K562 (cell line): Measurements from ENCODE around the gene CD47. TPM values are rescaled to one million over a fixed set of nuclear protein-coding genes. Genes with fewer than 3 reads are reported as not detected.

Experiments used
- ATAC-seq: fragments of 200-7000 bp; cut with Tn5 transposase; 3 replicates; pipeline ENCODE4 v1.9.1; 2020; ENCODE audit warnings: moderate library complexity
- BruUV-seq: library from RNA; stranded (reverse); fragments of 400-500 nt; replicated peaks from 2 replicates; lab custom pipeline; 2021; lab: Mats Ljungman, UMichigan
- CTCF ChIA-PET: fragments of 300-600 bp; formaldehyde crosslinking; extraction: SDS; loops from one replicate; lab custom pipeline; 2021; ENCODE audit warnings: low intra/inter-chr PET ratio; lab: Yijun Ruan, JAX
- POLR2A ChIA-PET: fragments of 300-600, 350-650 bp; sonication (Branson Sonifier 250); formaldehyde crosslinking; extraction: SDS; loops from one replicate; lab custom pipeline; 2021; ENCODE audit warnings: antibody characterized with exemption, inconsistent platforms; lab: Yijun Ruan, JAX
- DNase-seq, 4 experiments: peaks; one replicate each; pipeline versions ENCODE4 v3.0.0 to v3.0.0-alpha.2; 2011 to 2018; ENCODE audit warnings: low spot score in 3 of 4, mixed read lengths in 3 of 4; ENCODE audit errors: extremely low read depth in 1 of 4
- FAIRE-seq: peaks from 2 replicates; lab custom pipeline; 2011; peaks lifted over from hg19 to GRCh38; lab: Jason Lieb, UNC
- H2AFZ ChIP-seq: 2 replicates; pipeline ENCODE4 v1.6.0; 2011; ENCODE audit warnings: low read depth, low read length, control low read depth, inconsistent platforms
- H3K27ac ChIP-seq: fragments of 200-600 bp; 3 replicates; pipeline ENCODE4 v1.8.0; 2011; ENCODE audit warnings: low read depth, mild to moderate bottlenecking, control low read depth, inconsistent platforms, low read length, moderate library complexity, mixed read lengths; ENCODE audit errors: extremely low read depth
- H3K27me3 ChIP-seq, 2 experiments: fragments of 300-600 bp in 1 of 2; 2 replicates in 1 of 2; 3 replicates in 1 of 2; pipeline versions ENCODE4 v1.6.0 to v1.8.0; 2011; ENCODE audit warnings: inconsistent platforms in 2 of 2, low read length in 2 of 2, mild to moderate bottlenecking in 1 of 2, mixed read lengths in 1 of 2, moderate library complexity in 1 of 2; ENCODE audit not compliant: control insufficient read depth in 2 of 2, insufficient read depth in 2 of 2
- H3K36me3 ChIP-seq: fragments of 300-600 bp; 3 replicates; pipeline ENCODE4 v1.8.0; 2011; ENCODE audit warnings: mild to moderate bottlenecking, low read length, inconsistent platforms; ENCODE audit not compliant: control insufficient read depth, insufficient read depth
- H3K4me1 ChIP-seq, 2 experiments: fragments of 200-600 bp in 1 of 2; replicated peaks in 1 of 2; 2 replicates in 1 of 2; 3 replicates in 1 of 2; pipeline versions ENCODE4 v1.5.1 to v1.8.0; 2011; ENCODE audit warnings: inconsistent platforms in 2 of 2, low read length in 2 of 2, mild to moderate bottlenecking in 1 of 2, mixed read lengths in 1 of 2, moderate library complexity in 1 of 2; ENCODE audit not compliant: control insufficient read depth in 2 of 2, insufficient read depth in 2 of 2
- H3K4me2 ChIP-seq: 2 replicates; pipeline ENCODE4 v1.6.1; 2011; ENCODE audit warnings: low read length, control low read depth, inconsistent platforms, mixed read lengths; ENCODE audit not compliant: insufficient read depth
- H3K4me3 ChIP-seq: fragments of 200-600 bp; sonication (generic), shearing (Covaris generic); 2 replicates; pipeline ENCODE4 v1.5.1; 2016; ENCODE audit warnings: control low read depth, inconsistent platforms
- H3K79me2 ChIP-seq: fragments of 200-600 bp; 3 replicates; pipeline ENCODE4 v1.8.0; 2011; ENCODE audit warnings: low read length, inconsistent platforms; ENCODE audit not compliant: control insufficient read depth, insufficient read depth
- H3K9ac ChIP-seq, 2 experiments: 2 replicates each; pipeline versions ENCODE4 v1.6.0 to v1.6.1; 2011; ENCODE audit warnings: low read depth in 2 of 2, low read length in 2 of 2, control low read depth in 1 of 2, inconsistent platforms in 1 of 2, mild to moderate bottlenecking in 1 of 2, mixed read lengths in 1 of 2; ENCODE audit not compliant: insufficient read depth in 1 of 2
- H3K9me1 ChIP-seq: one replicate; pipeline ENCODE4 v1.6.0; 2011; ENCODE audit warnings: inconsistent platforms, mild to moderate bottlenecking, low read length, moderate library complexity; ENCODE audit not compliant: control insufficient read depth, insufficient read depth
- H3K9me3 ChIP-seq: replicated peaks from 2 replicates; pipeline ENCODE4 v1.5.1; 2011; ENCODE audit warnings: low read depth, low read length, inconsistent platforms; ENCODE audit not compliant: control insufficient read depth, insufficient read depth
- H4K20me1 ChIP-seq: replicated peaks from 2 replicates; pipeline ENCODE4 v1.6.1; 2011; ENCODE audit warnings: low read length, inconsistent platforms, mixed read lengths; ENCODE audit not compliant: control insufficient read depth, insufficient read depth
- CBFB ChIP-seq: sonication (generic); formaldehyde crosslinking; IDR thresholded peaks from 2 replicates; pipeline ENCODE4 v1.4.0; 2020; ENCODE audit warnings: mild to moderate bottlenecking, missing genetic modification reagents
- ELF1 ChIP-seq: fragments of 200-800 bp; sonication (Bioruptor generic); IDR thresholded peaks from 2 replicates; pipeline ENCODE4 v1.6.1; 2016; ENCODE audit warnings: missing genetic modification characterization, missing compliant biosample characterization
- ETV6 ChIP-seq, 3 experiments: fragments of 150-350 bp in 1 of 3; sonication (generic) in 1 of 3; formaldehyde crosslinking in 1 of 3; IDR thresholded peaks; 2 replicates each; pipeline versions ENCODE4 v1.6.1 to v1.8.0; 2014 to 2022; ENCODE audit warnings: borderline replicate concordance in 2 of 3, low read depth in 2 of 3, antibody characterized with exemption in 1 of 3, low read length in 1 of 3, mild to moderate bottlenecking in 1 of 3, missing genetic modification reagents in 1 of 3
- HNRNPK ChIP-seq: fragments of 200-400 bp; formaldehyde crosslinking; IDR thresholded peaks from one replicate; pipeline ENCODE4 v1.6.1; 2018; ENCODE audit warnings: mild to moderate bottlenecking, low read depth, low read length; ENCODE audit not compliant: poor library complexity, severe bottlenecking
- LEF1 ChIP-seq: fragments of 450-650 bp; IDR thresholded peaks from 2 replicates; pipeline ENCODE4 v1.6.1; 2016; ENCODE audit warnings: mild to moderate bottlenecking
- NR4A1 ChIP-seq, 2 experiments: fragments of 250-450 bp in 1 of 2; fragments of 450-650 bp in 1 of 2; sonication (Bioruptor Pico) in 1 of 2; IDR thresholded peaks; 2 replicates each; pipeline versions ENCODE4 v1.4.0 to v1.6.1; 2016 to 2020; ENCODE audit warnings: mild to moderate bottlenecking in 2 of 2, missing compliant biosample characterization in 1 of 2, missing genetic modification characterization in 1 of 2, moderate library complexity in 1 of 2
- SP1 ChIP-seq: sonication (generic); formaldehyde crosslinking; IDR thresholded peaks from 2 replicates; pipeline ENCODE4 v1.8.1; 2022; ENCODE audit warnings: mild to moderate bottlenecking, missing genetic modification reagents
- STAT5B ChIP-seq: fragments of 250-450 bp; sonication (Bioruptor Pico); IDR thresholded peaks from 2 replicates; pipeline ENCODE4 v1.8.0; 2021; ENCODE audit warnings: mild to moderate bottlenecking, inconsistent platforms
- TEAD4 ChIP-seq, 2 experiments: sonication (generic) in 1 of 2; formaldehyde crosslinking in 1 of 2; IDR thresholded peaks; 2 replicates each; pipeline versions ENCODE4 v1.6.1 to v1.8.0; 2012 to 2022; ENCODE audit warnings: borderline replicate concordance in 1 of 2, inconsistent platforms in 1 of 2, low read length in 1 of 2, mild to moderate bottlenecking in 1 of 2, missing genetic modification reagents in 1 of 2
- ZFP30 ChIP-seq: fragments of 250-450 bp; sonication (Bioruptor Pico); IDR thresholded peaks from 2 replicates; pipeline ENCODE4 v1.8.0; 2022; ENCODE audit warnings: moderate library complexity, mild to moderate bottlenecking, inconsistent platforms, borderline replicate concordance
- ZNF175 ChIP-seq: fragments of 200-800 bp; sonication (Bioruptor generic); IDR thresholded peaks from 2 replicates; pipeline ENCODE4 v1.6.1; 2016; ENCODE audit warnings: low read depth, mild to moderate bottlenecking, missing genetic modification characterization, missing compliant biosample characterization
- ZNF224 ChIP-seq: sonication (generic); formaldehyde crosslinking; IDR thresholded peaks from 2 replicates; pipeline ENCODE4 v1.8.0; 2022; ENCODE audit warnings: mild to moderate bottlenecking, missing genetic modification reagents
- ZNF766 ChIP-seq: fragments of 200-800 bp; sonication (Bioruptor generic); conservative IDR thresholded peaks from 2 replicates; pipeline ENCODE4 v1.6.1; 2016; ENCODE audit warnings: missing genetic modification characterization, missing compliant biosample characterization
- WGBS: fragments of 100-300 bp; shearing (Covaris generic); methylation state at CpG from one replicate; pipeline ENCODE4 v1.1.6; 2016; ENCODE audit warnings: low coverage, mixed read lengths; ENCODE audit not compliant: insufficient coverage; ENCODE audit errors: missing lambda C conversion rate; 5-methylcytosine and 5-hydroxymethylcytosine counted together
- in situ Hi-C: fragments of 300-500 bp; cut with MboI; formaldehyde crosslinking; loops from 4 replicates; pipeline ENCODE4 v1.15.0; 2018; ENCODE audit warnings: inconsistent platforms, mixed read lengths
- intact Hi-C: fragments of 100-400 bp; cut with micrococcal nuclease; formaldehyde crosslinking; loops from 2 replicates; pipeline ENCODE4 v1.14.2; 2022
- polyA plus RNA-seq, 8 experiments: library from polyadenylated mRNA; depleted of rRNA in 4 of 8; stranded (reverse) in 5 of 8; unstranded in 3 of 8; fragments of >200 nt; fragmentation: Nextera tagmentation in 2 of 8; fragmentation: Illumina TruSeq in 1 of 8; extraction: Ambion mirVana in 2 of 8; extraction: Trizol in 1 of 8; gene quantifications; 2 replicates each; pipeline versions ENCODE4 v1.2.1 to v1.2.3, GENCODE V29; 2011 to 2014; ENCODE audit warnings: inconsistent platforms in 1 of 8, missing spikeins in 1 of 8
- total RNA-seq, 7 experiments: library from RNA; depleted of rRNA in 6 of 7; stranded (reverse); fragments of >200 nt in 6 of 7; fragmentation: Illumina TruSeq in 2 of 7; extraction: Trizol in 2 of 7; gene quantifications; 2 replicates each; pipeline versions ENCODE4 v1.2.1 to v1.2.3, GENCODE V29; 2011 to 2021; ENCODE audit warnings: low replicate concordance in 1 of 7
- TF ChIP-seq, protein P1 (sequence below): sonication (generic); formaldehyde crosslinking; IDR thresholded peaks from 2 replicates; pipeline ENCODE4 v1.8.0; 2022; ENCODE audit warnings: mild to moderate bottlenecking, missing genetic modification reagents
- TF ChIP-seq, protein P2 (sequence below): sonication (generic); formaldehyde crosslinking; IDR thresholded peaks from 2 replicates; pipeline ENCODE4 v1.8.0; 2023; ENCODE audit warnings: missing genetic modification reagents, mild to moderate bottlenecking, borderline replicate concordance

Gene CD47
- total and polyA plus RNA-seq, 9 of the 15 experiments (the other 6 are each of a cell fraction or from before 2014, with no cell fraction given), result 10.2 to 62.6 (median 36.3) TPM

DNA sequence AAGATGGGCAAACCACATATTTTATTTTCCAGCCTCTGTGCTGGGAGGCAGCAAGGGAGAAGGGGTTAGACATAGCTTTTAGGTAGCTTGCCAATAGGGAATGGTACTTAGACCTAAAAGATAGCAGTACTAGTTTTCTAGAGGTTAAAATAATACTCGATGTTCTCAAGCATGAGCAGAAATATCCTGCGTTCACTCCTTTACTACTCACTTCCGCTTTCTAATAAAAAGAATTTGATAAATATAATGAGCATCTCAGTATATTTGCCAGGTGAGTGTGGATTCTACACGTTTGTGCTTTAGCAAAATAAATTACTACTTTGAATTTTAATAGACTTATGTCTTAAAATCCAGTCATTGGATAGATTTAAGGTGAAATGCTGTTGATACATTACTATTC, 39.4 kb upstream of the CD47 start:
- Histone ChIP-seq H3K9me3 (no peaks in the 10 kb centered on the region), H3K4me1 (peaks cover 6 to 35% of the 10 kb centered on the region in 2 experiments; a peak in 3 of 5 replicates), H4K20me1 (no peaks in the 10 kb centered on the region), H3K9me1 (no peaks in the 10 kb centered on the region), H3K79me2 (no peaks in the 10 kb centered on the region), H2AFZ (no peak overlapping the region), H3K36me3 (no peaks in the 10 kb centered on the region; the same call in 2 of the 3 replicates), H3K27ac (no peak overlapping the region), H3K4me3 (no peak overlapping the region), H3K27me3 (no peaks in the 10 kb centered on the region), H3K9ac (no peak overlapping the region), H3K4me2 (no peak overlapping the region)
- TF ChIP-seq ZNF175 (CRISPR knock-in tag), result no peak
- TF ChIP-seq ETV6 (IDR thresholded peaks at IDR 0.05; ENCODE audit: borderline replicate concordance in 1 of 2, low read depth in 2 of 2, low read length in 1 of 2), result no peak
- no peak for TF ChIP-seq ETV6 (CRISPR knock-in tag; IDR thresholded peaks at IDR 0.05; ENCODE audit: borderline replicate concordance)
- no peak for TF ChIP-seq STAT5B (CRISPR knock-in tag)
- TF ChIP-seq ZFP30 (CRISPR knock-in tag), result no peak
- TF ChIP-seq SP1, result no peak
- TF ChIP-seq ZNF766, result no peak
- TF ChIP-seq NR4A1 (CRISPR knock-in tag; IDR thresholded peaks at IDR 0.05), result no peak
- TF ChIP-seq NR4A1 (tag; IDR thresholded peaks at IDR 0.05), result no peak
- TF ChIP-seq, protein P1, sequence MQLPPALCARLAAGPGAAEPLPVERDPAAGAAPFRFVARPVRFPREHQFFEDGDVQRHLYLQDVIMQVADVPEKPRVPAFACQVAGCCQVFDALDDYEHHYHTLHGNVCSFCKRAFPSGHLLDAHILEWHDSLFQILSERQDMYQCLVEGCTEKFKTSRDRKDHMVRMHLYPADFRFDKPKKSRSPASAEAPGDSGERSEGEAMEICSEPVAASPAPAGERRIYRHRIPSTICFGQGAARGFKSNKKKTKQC, result no peak
- TF ChIP-seq, protein P2, sequence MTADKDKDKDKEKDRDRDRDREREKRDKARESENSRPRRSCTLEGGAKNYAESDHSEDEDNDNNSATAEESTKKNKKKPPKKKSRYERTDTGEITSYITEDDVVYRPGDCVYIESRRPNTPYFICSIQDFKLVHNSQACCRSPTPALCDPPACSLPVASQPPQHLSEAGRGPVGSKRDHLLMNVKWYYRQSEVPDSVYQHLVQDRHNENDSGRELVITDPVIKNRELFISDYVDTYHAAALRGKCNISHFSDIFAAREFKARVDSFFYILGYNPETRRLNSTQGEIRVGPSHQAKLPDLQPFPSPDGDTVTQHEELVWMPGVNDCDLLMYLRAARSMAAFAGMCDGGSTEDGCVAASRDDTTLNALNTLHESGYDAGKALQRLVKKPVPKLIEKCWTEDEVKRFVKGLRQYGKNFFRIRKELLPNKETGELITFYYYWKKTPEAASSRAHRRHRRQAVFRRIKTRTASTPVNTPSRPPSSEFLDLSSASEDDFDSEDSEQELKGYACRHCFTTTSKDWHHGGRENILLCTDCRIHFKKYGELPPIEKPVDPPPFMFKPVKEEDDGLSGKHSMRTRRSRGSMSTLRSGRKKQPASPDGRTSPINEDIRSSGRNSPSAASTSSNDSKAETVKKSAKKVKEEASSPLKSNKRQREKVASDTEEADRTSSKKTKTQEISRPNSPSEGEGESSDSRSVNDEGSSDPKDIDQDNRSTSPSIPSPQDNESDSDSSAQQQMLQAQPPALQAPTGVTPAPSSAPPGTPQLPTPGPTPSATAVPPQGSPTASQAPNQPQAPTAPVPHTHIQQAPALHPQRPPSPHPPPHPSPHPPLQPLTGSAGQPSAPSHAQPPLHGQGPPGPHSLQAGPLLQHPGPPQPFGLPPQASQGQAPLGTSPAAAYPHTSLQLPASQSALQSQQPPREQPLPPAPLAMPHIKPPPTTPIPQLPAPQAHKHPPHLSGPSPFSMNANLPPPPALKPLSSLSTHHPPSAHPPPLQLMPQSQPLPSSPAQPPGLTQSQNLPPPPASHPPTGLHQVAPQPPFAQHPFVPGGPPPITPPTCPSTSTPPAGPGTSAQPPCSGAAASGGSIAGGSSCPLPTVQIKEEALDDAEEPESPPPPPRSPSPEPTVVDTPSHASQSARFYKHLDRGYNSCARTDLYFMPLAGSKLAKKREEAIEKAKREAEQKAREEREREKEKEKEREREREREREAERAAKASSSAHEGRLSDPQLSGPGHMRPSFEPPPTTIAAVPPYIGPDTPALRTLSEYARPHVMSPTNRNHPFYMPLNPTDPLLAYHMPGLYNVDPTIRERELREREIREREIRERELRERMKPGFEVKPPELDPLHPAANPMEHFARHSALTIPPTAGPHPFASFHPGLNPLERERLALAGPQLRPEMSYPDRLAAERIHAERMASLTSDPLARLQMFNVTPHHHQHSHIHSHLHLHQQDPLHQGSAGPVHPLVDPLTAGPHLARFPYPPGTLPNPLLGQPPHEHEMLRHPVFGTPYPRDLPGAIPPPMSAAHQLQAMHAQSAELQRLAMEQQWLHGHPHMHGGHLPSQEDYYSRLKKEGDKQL, result no peak
- no peak for TF ChIP-seq CBFB (CRISPR knock-in tag)
- no peak for TF ChIP-seq ELF1 (tag)
- TF ChIP-seq TEAD4 (IDR thresholded peaks at IDR 0.05; ENCODE audit: low read length), result no peak
- no peak for TF ChIP-seq TEAD4 (CRISPR knock-in tag; IDR thresholded peaks at IDR 0.05; ENCODE audit: borderline replicate concordance)
- no peak for TF ChIP-seq ZNF224
- TF ChIP-seq LEF1, result no peak
- TF ChIP-seq HNRNPK, result no peak
- CTCF ChIA-PET, result no interaction called here
- BruUV-seq, result no TSS peak
- FAIRE-seq (no peak), DNase-seq (no peak), ATAC-seq (no peak)
- 76% methylated on average over 4 of the region's 4 CpGs for WGBS
- intact Hi-C loops, result loop anchor here (5.0 kb wide), 1 partner anchor 33 kb away; no protein-coding TSS in a partner anchor
- POLR2A ChIA-PET, result no interaction called here
- in situ Hi-C loops, result no loop called here
